Cardiac fibroblast (primary cell): ENCODE measurements around the gene SLC35E3.
A peak's percentile ranks its signal among the peaks of the same experiment; 100 is the strongest.
"Not testable (repeated sequence)": the region's sequence is repeated elsewhere in the genome, so short reads cannot be mapped to it uniquely, and the experiment has no call there.

Experiments used
- DNase-seq, 2 donors: peaks; one replicate each; pipeline versions ENCODE4 v3.0.0 to v3.0.0-alpha.2; 2010; ENCODE audit warnings: low read depth in 2 of 2
- H3K4me3 ChIP-seq, 2 donors: replicated peaks in 1 of 2; 1 replicate in 1 of 2; 2 replicates in 1 of 2; pipeline ENCODE4 v1.5.1; 2011; ENCODE audit warnings: low read depth in 2 of 2, low read length in 2 of 2, mild to moderate bottlenecking in 2 of 2, moderate library complexity in 1 of 2
- TF ChIP-seq, protein P1 (sequence below): IDR thresholded peaks from one replicate; pipeline ENCODE4 v1.5.1; 2011; ENCODE audit warnings: low read depth, mild to moderate bottlenecking, low read length, inconsistent platforms

SLC35E3 gene

DNA sequence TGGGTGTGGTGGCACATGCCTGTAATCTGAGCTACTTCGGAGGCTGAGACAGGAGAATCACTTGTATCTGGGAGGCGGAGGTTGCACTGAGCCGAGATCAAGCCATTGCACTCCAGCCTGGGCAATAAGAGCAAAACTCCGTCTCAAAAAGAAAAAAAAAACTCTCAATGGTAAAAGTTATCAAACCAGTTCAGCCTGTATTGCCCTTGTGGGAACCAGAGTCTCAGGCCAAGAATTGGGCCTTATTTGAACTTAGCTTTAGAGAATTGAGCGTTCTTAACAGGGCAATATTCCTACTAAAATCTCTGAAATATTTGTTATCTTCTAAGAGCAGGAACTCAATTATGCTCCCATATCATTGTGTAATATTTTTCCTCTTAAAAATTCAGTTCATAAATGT, 54.3 kb downstream of the SLC35E3 start:
- H3K4me3 ChIP-seq, result no peak overlapping the region
- TF ChIP-seq, protein P1, sequence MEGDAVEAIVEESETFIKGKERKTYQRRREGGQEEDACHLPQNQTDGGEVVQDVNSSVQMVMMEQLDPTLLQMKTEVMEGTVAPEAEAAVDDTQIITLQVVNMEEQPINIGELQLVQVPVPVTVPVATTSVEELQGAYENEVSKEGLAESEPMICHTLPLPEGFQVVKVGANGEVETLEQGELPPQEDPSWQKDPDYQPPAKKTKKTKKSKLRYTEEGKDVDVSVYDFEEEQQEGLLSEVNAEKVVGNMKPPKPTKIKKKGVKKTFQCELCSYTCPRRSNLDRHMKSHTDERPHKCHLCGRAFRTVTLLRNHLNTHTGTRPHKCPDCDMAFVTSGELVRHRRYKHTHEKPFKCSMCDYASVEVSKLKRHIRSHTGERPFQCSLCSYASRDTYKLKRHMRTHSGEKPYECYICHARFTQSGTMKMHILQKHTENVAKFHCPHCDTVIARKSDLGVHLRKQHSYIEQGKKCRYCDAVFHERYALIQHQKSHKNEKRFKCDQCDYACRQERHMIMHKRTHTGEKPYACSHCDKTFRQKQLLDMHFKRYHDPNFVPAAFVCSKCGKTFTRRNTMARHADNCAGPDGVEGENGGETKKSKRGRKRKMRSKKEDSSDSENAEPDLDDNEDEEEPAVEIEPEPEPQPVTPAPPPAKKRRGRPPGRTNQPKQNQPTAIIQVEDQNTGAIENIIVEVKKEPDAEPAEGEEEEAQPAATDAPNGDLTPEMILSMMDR, result no peak
- no peak for DNase-seq

DNA sequence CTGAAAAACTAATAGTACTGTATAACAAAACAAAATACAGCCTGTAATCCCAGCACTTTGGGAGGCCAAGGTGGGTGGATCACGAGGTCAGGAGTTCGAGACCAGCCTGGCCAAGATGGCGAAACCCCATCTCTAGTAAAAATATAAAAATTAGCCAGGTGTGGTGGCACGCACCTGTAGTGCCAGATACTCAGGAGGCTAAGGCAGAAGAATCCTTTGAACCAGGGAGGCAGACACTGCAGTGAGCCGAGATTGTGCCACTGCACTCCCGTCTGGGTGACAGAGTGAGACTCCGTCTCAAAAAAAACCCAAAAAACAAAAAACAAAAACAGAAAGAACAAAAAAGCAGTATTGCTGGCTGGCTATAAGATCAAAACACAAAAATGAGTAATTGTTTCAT, 55.1 kb downstream of the SLC35E3 start:
- not testable (repeated sequence) for H3K4me3 ChIP-seq, DNase-seq

DNA sequence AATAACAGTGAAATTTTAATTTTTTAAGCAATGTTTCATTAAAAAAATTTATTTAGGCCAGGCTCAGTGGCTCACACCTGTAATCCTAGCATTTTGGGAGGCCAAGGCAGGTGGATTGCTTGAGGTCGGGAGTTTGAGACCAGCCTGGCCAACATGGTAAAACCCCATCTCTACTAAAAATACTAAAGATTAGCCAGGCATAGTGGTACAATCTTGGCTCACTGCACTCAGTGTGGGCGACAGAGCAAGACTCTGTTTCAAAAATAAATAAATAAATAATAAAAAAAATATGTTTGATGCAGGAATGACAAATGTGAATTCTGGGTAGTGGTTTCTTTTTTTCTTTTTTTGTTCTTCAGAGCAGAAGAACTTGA, 56.4 kb downstream of the SLC35E3 start:
- DNase-seq, H3K4me3 ChIP-seq: not testable (repeated sequence)

DNA sequence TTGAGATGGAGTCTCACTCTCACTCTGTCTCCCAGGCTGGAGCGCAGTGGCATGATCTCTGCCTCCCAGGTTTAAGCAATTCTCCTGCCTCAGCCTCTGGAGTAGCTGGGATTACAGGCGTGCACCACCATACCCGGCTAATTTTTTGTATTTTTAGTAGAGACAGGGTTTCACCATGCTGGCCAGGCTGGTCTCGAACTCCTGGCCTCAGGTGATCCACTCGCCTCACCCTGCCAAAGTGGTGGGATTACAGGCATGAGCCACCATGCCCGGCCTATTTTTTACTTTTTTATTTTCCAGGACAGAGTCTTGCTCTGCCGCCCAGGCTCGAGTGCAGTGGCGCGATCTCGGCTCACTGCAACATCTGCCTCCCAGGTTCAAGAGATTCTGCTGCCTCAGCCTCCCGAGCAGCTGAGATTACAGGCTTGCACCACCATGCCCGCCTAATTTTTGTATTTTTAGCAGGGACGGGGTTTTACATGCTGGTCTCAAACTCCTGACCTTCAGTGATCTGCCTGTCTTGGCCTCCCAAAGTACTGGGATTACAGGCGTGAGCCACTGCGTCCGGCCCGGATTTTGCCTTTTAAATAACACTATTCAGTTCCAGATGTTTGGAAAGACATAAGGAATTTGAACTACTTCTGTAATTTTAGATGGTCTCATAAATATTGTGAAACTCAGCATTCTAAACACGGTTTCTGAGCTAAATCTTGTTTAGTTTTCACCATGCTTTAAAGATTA, 57.1 kb downstream of the SLC35E3 start:
- H3K4me3 ChIP-seq, DNase-seq: not testable (repeated sequence)

DNA sequence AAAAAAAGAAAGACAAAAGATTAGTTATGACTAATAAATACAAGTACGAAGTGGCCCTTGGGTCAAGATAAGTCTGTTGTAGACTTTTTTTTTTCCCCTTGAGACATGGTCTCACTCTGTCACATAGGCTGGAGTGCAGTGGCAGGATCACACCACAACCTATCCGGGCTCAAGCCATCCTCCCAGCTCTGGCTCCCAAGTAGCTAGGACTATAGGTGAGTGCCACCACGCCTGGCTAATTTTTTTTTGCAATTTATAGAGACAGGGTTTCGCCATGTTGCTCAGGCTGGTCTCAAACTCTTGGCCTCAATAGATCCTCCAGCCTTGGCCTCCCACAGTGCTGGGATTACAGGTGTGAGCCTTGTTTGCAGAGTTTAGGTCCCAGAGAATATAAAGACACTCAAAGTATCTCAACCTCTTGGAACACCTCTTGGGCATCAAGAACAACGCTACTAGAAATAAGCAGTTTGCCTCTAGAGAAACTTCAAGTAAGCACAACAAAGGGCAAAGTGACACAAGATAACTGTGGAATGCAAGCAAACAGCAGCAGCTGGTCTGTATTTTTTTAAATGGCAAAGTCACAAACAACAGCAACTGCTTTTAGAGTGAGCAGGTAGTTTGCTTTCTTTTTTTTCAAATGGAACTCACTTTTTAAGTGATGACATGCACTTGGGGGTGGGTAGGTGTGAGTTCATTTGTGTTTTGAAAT, 58.1 kb downstream of the SLC35E3 start:
- H3K4me3 ChIP-seq, result no peak overlapping the region
- TF ChIP-seq, protein P1, result no peak
- no peak for DNase-seq

DNA sequence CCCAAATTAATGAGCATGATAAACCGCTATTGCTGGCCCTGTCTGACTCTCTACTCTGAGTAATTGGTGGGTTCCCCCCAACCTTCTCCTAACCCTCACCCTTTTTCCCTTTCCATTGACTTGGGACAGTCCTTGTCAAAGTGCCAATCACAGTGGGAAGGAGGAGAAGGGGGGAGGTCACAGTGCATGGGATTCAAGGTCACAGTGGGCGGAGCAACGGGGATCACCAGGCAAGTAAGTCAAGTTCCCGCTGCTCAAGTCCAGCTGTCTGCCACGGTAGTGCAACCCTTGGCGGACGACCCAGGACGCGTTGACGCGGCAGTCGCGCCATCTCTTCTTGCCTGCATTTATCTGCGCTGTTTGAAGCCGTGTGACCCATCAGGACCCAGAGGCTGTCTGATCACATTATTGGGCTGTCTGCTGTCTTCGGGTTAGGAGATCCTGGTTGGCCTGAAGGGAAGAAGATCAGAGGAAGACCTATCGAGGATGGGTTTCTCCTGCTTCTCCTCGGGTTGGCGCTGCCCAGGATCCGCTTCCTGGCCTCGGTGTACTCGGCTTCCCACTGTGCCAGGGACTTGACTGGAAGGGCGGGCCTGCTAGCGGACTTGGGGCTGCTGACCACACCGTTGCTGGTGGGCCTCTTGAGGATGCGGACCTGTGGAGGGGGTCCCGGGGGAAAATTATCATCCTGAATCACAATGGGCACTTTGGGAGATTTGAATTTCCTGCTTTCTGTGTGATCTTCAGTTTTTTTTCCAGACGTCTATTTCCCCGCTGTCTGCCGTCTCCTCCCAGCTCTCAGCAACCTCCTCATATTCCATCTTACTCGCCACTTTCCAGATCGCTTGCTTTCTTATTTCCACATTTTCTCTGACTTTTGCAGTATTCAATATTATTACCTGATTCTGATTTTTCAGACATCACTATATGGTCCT, 58.9 kb downstream of the SLC35E3 start:
- no peak for DNase-seq
- TF ChIP-seq, protein P1, result no peak
- H3K4me3 ChIP-seq, result no peak overlapping the region

DNA sequence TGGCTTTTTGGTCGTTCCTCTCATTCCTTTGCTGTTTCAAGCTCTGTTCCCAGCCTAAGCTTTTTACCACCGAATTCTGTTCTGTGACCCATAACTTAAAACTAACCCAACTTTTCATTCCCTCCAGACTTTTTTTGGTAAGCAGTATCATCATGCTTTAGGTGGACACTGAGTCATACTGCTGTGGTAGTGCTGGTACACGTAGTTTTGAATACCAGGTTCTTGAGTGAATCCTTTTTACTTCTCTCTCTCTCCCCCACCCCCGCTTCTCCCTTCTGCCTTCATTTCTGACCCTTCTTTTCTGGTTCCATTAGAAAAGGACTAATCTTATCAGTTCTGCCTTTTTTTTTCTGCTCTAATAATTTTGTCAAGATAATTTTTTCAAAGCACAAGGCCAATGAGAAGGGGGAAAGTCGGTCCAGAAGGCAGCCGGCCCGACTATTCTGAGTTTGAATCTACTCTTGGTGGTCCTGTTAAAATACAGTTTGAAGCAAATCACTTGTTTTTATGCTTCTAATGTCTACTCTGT, 59.7 kb downstream of the SLC35E3 start:
- DNase-seq, result peak in 1 of 2 donors; percentile 48
- H3K4me3 ChIP-seq, result no peak overlapping the region
- TF ChIP-seq, protein P1, result no peak
